GM19438 (cell line): ENCODE results near the gene RANGRF.

Source experiments
- ATAC-seq: cut with Tn5 transposase; IDR thresholded peaks from one replicate; pipeline ENCODE4 v1.9.1; 2021; ENCODE audit warnings: low read depth; ENCODE audit not compliant: unreplicated experiment

RANGRF gene

DNA sequence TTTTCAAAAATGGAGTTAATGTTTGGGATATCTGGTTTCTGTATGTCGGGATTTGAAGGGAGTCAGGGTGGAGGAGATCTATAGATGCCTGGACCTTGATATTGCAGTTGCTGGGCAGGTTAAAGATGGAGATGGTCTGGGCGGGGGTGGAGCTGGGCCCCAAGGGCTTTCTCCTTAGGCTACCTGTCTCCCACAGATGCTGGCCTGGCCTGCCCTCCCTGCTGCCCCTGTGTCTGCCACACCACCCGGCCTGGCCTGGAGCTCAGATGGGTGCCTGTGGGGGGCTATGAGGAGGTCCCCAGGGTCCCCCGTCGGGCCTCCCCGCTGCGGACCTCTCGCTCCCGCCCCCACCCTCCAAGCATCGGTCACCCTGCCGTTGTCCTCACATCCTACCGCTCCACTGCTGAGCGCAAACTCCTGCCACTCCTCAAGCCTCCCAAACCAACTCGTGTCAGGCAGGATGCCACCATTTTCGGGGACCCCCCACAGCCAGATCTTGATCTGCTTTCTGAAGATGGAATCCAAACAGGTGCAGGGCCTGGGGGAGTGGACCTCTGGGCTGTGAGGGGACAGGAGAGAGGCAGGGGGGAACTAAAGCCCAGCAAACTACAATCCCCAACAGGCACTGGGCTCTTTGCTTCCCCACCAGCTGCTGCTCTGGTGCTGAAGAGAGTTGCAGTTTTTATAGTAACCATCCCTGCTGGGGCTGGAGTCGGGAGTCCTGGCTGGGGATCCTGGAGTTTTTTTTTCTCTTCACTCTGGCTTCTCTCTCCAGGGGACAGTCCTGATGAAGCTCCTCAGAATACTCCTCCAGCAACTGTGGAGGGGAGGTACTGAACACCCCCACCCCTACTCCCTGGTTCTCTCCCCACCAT is 24.5 kb downstream of the RANGRF start:
- no peak for ATAC-seq

DNA sequence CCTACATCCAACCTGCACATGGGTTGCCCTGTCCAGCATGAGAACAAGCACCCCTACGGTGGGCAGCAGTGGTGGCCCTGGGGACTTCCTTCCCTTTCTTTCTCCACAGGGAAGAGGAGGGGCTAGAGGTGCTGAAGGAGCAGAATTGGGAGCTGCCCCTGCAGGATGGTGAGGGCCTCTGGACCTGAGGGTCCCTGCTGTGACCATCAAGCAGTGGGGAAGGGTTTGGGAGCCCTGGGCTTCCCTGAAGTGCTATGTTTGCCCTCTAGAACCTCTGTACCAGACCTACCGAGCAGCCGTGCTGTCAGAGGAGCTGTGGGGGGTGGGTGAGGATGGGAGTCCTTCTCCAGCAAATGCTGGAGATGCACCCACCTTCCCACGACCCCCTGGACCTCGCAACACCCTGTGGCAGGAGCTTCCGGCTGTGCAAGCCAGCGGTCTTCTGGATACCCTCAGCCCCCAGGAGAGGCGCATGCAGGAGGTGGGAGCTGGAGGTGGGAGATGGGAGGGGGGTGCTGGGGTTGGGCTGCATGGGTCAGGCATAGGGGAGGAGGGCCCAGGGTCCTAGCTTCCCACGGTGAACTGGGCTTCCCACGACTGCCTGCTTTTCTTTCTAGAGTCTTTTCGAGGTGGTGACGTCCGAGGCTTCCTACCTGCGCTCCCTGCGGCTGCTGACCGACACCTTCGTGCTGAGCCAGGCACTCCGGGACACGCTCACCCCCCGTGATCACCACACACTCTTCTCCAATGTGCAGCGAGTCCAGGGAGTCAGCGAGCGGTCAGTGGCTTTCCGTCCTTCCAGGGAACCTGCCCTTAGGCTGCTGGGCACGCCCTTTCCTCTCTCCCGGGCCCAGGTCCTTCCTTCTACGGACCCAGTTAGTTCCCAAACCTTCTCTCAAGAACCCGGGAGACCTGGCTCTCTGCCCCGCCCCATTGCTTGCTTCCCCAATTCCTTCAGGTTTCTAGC is 26.6 kb downstream of the RANGRF start:
- ATAC-seq, result no peak

DNA sequence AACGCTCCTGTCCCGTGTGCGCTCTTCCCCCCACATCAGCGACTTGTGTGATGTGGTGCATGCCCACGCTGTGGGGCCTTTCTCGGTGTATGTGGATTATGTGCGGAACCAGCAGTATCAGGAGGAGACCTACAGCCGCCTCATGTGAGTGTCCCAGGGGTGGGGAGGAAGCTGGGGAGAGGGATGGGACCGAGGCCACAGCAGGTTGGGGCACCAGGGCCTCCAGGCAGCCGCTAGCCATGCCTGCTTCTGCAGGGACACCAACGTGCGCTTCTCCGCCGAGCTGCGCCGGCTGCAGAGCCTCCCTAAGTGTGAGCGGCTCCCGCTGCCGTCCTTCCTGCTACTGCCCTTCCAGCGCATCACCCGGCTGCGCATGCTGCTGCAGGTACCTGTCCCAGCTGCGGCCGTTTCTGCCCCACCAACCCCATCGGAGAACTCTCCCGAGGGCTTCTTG is 27.3 kb downstream of the RANGRF start:
- no peak for ATAC-seq

DNA sequence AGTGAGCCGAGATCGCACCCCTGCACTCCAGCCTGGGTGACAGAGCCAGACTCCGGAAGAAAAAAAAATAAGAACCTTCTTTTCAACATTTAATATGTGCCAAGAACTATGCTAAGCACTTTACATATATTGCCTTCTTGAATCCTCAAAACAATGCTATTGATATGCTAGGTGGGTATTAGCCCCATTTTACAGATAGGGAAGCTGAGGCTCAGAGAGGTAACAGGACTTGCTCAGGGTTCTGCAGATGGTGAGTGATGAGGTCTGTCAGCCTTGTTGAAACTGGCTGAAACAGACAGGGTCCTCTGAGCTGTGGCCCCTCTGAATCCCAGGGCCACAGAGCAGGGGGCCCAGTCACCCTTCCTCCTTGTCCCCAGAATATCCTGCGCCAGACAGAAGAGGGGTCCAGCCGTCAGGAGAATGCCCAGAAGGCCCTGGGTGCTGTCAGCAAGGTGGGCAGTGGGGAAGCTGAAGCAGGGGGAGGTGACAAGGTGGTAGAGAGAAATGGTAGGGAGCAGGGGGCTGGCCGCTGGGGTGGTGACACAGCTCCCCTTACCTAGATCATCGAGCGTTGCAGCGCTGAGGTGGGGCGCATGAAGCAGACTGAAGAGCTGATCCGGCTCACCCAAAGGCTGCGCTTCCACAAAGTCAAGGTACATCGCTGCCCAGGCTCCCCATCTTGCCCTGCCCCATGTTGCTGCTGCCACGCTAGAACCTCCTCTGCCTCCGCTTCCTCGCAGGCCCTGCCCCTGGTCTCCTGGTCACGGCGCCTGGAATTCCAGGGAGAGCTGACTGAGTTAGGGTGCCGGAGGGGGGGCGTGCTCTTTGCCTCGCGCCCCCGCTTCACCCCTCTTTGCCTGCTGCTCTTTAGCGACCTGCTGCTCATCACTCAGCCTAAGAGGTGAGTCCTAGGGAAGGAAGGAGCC is 29.8 kb downstream of the RANGRF start:
- no peak for ATAC-seq

DNA sequence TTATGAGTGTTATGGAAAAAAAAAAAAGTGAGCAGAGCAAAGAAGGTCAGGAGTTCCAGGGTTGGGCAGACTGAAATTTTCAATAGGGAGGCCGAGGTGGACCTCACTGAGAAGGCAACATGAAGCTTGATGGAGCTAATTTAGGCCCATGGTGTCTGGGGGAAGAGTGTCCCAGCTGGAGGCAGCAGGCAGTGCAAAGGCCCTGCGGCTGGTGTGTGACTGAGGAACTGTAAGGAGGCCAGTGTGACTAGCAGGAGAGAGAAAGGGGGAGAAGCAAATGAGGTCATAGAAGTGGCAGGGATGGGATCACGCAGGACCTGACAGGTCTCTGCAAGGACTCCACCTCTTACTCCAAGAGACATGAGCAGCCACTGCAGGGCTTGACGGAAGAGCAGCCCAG is 31.8 kb downstream of the RANGRF start:
- ATAC-seq, result no peak

DNA sequence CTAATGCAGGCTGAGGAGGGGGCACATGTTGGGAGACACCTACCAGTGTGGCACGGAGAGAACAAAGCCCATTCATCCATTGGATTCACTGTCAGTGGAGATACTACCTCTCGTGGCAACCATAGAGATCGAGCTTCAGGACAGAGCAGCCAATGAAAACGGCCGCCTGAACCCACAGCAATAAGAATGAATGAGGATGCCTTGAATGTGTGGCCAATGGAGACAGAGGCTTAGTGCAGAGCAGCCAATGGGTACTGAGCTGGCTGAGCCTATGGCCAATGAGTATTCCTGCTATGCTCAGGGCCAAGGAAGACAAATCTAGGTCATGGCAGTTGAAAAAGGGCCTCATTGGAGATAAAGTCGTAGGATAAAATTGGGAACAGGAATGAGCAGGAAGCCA is 32.5 kb downstream of the RANGRF start:
- ATAC-seq, result no peak

DNA sequence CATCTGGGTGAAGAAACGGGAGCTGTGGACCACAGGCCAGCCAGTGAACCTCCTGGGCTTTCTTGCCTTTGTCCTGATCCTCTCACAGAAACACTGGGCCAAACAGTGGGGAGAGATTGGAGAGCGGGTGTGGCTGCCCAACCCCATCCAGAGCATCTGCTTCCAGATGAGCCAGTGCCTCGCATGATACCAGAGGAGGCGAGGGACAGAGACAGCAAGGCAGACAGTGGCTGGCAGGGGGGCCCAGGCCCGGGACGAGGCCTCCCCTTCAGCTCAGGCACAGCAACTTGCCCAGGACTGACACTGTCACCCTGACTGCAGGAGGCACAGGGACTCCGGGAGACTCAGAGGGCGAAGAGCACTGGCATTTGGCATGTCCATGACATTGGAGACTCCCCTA is 33.6 kb downstream of the RANGRF start:
- no peak for ATAC-seq

DNA sequence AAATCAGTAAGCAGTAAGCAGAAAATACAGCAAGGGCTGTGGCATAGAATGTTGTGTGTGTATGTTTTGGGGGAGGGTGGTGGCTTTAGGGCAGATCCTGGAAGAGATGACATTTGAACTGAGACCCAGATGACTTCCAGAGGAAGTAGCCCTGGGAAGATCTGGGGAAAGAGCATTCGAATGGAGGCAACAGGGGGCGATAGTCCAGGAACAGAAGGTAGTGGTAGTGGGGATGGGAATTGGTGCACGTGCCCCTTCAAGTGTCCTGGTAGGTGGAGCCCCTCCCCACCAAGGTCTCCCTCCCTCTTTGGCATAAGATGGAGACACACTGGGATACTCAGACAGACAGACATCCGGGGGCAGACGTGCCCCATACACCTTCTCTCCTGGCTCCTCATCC is 35.7 kb downstream of the RANGRF start:
- no peak for ATAC-seq

DNA sequence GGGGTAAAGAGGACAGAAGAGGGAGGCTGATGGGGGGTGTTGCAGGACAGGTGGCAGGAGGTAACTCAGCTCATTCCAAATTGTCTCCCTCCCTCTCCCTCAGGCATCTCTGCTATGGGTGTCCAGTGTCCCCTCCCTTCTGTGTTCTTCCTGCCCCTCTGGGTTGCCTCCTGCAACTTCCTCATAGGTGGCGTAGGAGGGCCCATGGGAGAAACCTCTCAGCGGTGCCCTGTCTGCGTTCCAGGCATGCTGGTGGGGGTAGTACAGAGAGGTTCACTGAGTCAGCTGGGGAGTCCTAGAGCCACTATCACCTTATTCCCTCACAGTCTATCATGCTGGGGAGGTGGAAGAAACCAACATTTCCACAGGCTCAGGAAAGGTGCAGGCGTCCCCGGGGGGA is 36.5 kb downstream of the RANGRF start:
- ATAC-seq, result no peak

DNA sequence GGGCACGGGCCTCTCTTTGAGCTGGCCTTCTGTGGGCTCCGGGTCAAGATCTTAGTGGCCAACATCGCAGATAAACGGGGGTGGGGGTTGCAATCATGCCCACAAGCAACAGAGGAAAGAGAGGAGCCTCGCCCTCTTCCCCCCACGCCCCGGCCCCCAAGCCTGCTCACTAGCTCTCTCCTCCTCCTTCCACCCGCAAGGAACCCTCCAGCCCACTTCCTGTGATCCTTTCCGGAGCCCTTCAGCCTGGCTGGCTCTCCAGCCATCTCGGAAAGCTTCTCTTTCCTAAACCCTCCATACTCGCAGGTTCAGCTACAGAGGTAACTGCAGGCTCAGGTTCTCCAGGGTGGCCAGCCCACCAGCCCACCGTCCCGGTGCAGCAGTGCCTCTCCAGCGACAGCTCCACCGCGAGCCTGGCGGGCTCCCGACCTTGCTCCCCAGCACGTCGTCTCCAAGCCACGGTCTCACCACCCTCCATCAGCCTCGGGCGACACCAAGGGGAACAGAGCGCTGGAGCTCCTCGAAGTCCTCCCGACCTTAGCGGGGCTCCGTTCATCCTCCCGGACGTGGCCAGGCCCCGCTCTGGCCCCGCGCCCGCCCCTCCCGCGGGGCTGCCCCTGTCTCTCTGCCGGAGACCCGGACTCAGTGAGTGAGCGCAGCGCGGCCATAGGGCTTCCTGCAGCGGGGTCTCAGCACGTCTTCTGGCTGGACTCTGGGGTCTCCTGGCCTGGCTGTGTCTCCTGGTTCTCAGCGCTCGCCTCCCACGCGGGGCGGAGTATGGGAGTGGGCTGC is 38.2 kb downstream of the RANGRF start:
- ATAC-seq, result no peak

DNA sequence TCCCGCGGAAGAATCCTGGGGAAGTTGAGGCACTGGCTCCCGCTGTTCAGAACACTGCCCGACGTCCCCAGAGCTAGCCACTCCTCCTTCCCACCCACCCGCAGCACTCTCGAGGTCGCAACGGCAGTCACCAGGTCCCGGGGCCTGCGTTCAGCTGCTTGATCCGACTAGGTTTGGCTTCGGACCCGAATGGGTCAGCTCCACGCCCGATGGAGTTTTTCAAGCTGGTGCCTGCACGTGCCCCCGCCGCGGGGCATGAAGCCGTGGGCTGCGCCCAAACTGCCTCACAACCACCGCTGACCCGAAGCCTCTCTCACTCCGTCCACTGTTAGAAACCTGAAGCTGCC is 38.8 kb downstream of the RANGRF start:
- ATAC-seq, result no peak

DNA sequence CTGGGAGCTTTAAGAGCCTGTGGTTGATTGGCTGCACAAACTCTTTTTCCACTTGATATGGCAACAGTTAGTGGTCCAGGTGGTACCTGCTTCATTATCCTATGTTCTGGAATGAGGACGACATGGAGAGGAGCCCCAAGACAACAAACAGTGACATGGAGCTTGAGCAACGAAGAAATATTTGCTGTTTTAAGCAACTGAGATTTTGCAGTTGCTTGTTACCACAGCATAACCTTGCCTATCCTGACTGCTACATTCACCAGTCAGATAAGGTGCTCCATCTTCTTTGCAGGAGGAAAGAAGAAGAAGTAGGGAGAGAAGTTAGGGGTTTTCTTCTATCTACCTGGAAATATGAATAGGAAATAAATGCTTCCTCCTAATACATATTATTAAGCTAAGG is 43.7 kb downstream of the RANGRF start:
- ATAC-seq, result no peak

DNA sequence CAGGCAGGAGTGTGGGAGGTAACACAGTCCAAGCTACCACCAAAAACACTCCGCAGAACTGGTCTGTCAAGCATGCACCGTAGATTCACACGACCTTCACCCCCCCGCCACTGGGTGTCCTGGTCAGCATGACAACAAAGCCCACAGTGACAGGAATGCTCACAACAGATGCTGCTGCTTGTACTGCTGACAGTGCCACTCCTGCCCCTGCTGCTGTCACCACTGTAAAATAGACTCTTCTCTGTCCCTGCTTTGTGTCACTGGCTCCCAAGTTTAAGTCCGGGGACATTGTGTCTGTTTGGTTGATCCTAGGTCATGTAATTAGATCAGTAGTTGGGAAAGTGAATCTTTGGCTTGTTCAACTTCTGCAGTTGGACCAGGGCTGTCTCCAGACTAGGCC is 44.2 kb downstream of the RANGRF start:
- ATAC-seq, result no peak

DNA sequence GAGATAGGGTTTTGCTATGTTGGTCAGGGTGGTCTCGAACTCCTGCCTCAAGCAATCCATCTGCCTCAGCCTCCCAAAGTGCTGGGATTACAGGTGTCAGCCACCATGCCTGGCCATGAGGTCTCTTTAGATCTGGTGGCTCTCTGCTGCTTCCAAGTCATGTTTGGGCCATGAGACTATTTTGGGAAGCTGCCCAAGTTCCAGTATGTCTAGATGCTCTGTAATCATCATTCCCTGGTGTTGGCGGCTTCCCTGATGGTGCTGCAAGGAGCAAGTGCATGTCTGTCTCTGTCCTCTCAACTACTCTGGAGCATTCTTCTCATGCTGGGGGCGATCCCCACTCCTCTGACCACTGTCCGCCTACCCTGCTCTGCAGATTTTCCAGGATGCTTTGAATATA is 44.8 kb downstream of the RANGRF start:
- ATAC-seq, result no peak

DNA sequence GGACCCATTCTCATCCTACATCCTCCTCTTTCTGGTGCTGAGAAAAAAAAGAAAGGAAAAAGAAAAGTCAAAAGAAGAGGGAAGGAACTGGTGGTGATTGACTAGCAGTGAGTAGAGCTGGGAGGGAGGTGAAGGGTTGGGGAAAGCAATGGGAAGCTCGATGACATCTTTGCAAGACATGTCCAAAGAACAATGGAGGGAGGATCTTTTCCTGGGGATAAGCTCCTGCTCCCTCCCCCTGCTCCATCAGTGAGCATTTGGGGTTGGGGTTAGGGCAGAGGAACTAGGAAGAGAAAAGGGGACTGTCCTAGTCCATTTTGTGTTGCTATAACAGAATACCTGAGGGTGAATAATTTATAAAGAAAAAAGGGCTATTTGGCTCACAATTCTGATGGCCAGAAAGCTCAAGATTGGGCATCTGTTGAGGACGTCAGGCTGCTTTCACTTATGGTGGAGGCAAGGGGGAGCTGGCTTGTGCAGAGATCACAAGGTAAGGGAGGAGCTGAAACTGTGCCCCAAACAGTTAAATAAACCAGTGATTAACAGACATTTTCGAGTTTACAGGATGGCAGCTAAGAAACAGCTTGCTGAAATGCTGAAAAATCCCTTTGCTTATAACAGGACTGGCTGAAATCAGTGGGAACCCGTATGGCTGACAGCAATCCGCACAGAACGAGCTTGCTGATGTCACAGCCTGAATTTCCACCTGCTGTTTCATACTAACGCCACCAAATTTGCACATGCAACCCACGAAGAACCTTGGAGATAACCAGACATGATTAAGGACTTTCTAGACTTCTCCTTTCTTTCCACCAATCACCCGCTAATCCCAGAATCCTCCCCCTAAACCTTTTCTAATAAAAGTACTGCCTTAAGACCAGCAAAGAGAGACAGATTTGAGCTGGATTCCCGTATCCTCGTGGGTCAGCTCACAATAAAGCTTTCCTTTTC is 49.6 kb downstream of the RANGRF start:
- no peak for ATAC-seq

DNA sequence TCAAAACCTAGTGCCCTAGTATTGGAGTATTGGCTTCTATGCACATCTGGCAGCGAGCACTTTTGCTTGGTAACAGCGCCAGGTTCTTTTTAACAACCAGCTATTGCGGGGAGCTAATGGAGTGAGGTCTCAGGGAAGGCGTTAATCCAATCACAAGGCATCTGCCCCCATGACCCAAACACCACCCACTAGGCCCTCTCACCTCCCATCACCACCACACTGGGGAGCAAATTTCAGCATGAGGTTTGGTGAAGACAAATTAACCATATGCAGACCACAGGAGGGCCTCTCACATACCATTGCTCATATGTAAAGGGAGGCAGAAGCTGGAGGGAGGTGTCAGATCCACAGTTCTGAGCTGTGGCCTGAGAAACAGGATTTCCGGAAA is 50.3 kb downstream of the RANGRF start:
- ATAC-seq, result no peak

DNA sequence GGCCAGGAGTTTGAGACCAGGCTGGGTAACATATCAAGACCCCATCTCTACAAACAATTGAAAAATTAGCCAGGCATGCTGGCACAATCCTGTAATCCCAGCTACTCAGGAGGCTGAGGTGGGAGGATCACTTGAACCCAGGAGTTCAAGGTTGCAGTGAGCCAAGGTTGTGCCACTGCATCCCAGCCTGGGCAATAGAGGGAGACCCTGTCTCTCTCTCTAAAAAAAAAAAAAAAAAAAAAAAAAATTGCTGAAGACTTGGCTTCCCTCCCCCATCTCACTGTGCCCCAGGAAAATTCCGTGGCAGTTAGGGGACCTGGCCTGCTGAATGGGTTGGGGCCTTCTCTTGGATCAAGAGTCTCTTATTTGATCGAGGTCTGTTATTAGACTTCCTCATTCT is 51.1 kb downstream of the RANGRF start, which contains the start of gene ODF4:
Gene ODF4, plus strand, starts transcription at position 301 of the 400 bp plus-strand sequence. CDS start 212 bp downstream, outside the sequence.
- ATAC-seq, result no peak
